ENCODE measurements around the gene AGBL1.

AGBL1 gene

GRCh38 chr15:86062646-86063243, 16.9 kb upstream of the AGBL1 start:
- DNase-seq (ENCODE audit: low read depth): no peak
- H3K4me3 ChIP-seq (replicated peaks; ENCODE audit: low read depth, low read length): no peak overlapping the region
- TF ChIP-seq CTCF (IDR thresholded peaks at IDR 0.05; ENCODE audit: low read length, missing control alignments): no peak

GRCh38 chr15:86063356-86064095, 16.1 kb upstream of the AGBL1 start:
- H3K4me3 ChIP-seq (replicated peaks; ENCODE audit: low read depth, low read length): no peak overlapping the region
- no peak for TF ChIP-seq CTCF (IDR thresholded peaks at IDR 0.05; ENCODE audit: low read length, missing control alignments)
- no peak for DNase-seq (ENCODE audit: low read depth)

DNA sequence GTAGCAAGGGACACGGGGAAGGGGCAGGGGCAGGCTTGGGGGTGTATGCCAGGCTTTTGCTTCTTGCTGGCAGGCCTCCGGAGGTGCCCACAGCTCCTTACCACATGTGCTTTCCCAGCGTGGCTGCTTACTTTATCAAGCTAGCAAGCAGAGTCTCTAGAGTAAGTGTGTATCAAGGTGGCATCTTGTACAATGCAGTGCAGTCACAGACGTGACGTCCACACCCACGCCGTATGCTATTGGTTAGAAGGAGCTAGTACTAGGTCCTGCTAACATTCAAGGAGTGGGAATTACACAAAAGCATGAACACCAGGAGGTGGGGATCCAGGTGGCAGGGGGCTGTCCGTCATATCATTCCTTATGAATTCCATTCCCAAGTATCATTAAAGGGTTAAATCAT, 15.3 kb upstream of the AGBL1 start:
- DNase-seq (ENCODE audit: low read depth): no peak
- H3K4me3 ChIP-seq (replicated peaks; ENCODE audit: low read depth, low read length): no peak overlapping the region
- no peak for TF ChIP-seq CTCF (IDR thresholded peaks at IDR 0.05; ENCODE audit: low read length, missing control alignments)

- DNase-seq (ENCODE audit: low read depth): no peak
- no peak for TF ChIP-seq CTCF (IDR thresholded peaks at IDR 0.05; ENCODE audit: low read length, missing control alignments)
- H3K4me3 ChIP-seq (replicated peaks; ENCODE audit: low read depth, low read length): no peak overlapping the region
Measured at GRCh38 chr15:86066174-86066834, 13.4 kb upstream of the AGBL1 start.

DNA sequence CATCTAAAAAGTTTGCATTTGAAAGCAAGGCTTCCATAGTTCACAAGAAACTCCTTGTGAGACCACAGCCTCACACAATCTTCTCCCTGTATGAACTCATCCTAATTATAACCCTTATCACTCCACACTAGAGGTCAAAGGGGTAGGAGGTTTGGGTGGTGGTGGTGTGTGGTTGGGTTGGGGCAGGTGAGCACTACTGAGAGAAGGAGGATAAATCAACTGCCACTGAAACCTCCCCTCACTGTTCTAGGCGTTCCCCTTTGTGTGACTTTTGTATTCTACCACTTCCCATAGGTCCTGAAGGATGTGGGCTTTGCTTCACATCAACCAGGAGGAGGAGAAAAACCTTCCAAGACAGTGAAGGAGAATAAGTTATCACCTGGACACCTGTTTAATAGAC, 6.4 kb upstream of the AGBL1 start:
- no peak overlapping the region for H3K4me3 ChIP-seq (replicated peaks; ENCODE audit: low read depth, low read length)
- no peak for DNase-seq (ENCODE audit: low read depth)
- TF ChIP-seq CTCF (IDR thresholded peaks at IDR 0.05; ENCODE audit: low read length, missing control alignments): no peak

GRCh38 chr15:86076468-86076867, 3.2 kb upstream of the AGBL1 start:
- DNase-seq (ENCODE audit: low read depth): no peak
- no peak overlapping the region for H3K4me3 ChIP-seq (replicated peaks; ENCODE audit: low read depth, low read length)
- TF ChIP-seq CTCF (IDR thresholded peaks at IDR 0.05; ENCODE audit: low read length, missing control alignments): no peak

Measured in fibroblast of pulmonary artery (primary cell).